Suprapubic skin (tissue), 4 donors: Measurements from ENCODE around the gene CACNG7.

Source experiments
- CTCF ChIP-seq, 2 donors: fragments of 200-600 bp in 1 of 2; fragments of 450-650 bp in 1 of 2; sonication (generic) in 1 of 2; IDR thresholded peaks; one replicate each; pipeline ENCODE4 v1.5.1; 2016 to 2019; ENCODE audit warnings: antibody characterized with exemption in 2 of 2, mild to moderate bottlenecking in 1 of 2, moderate library complexity in 1 of 2
- POLR2A ChIP-seq, 2 donors: fragments of 450-650 bp; IDR thresholded peaks; one replicate each; pipeline ENCODE4 v1.6.1; 2017; ENCODE audit warnings: antibody characterized with exemption in 2 of 2, mild to moderate bottlenecking in 2 of 2, moderate library complexity in 2 of 2
- POLR2AphosphoS5 ChIP-seq, 3 donors: sonication (generic); formaldehyde crosslinking; IDR thresholded peaks; one replicate each; pipeline ENCODE4 v1.6.1; 2017; ENCODE audit warnings: antibody characterized with exemption in 3 of 3

- TF ChIP-seq POLR2A (IDR thresholded peaks at IDR 0.05) (no peak), CTCF (IDR thresholded peaks at IDR 0.05) (no peak), POLR2AphosphoS5 (IDR thresholded peaks at IDR 0.05) (no peak)
Observed at GRCh38 chr19:53868091-53868891, 40.8 kb upstream of the CACNG7 start.
